K562 (cell line): ENCODE results near the gene AASDH. TPM values are rescaled to one million over a fixed set of nuclear protein-coding genes. Genes with fewer than 3 reads are reported as not detected.

Experiments
- CBFA2T2 ChIP-seq: fragments of 450-650 bp; conservative IDR thresholded peaks from 2 replicates; pipeline ENCODE4 v1.6.1; 2017; ENCODE audit warnings: mild to moderate bottlenecking
- CSDE1 ChIP-seq, 2 experiments: fragments of 450-650 bp; IDR thresholded peaks; 2 replicates each; pipeline ENCODE4 v1.6.1; 2016; ENCODE audit warnings: mild to moderate bottlenecking in 1 of 2
- EP400 ChIP-seq: fragments of 450-650 bp; IDR thresholded peaks from 2 replicates; pipeline ENCODE4 v1.6.1; 2017; ENCODE audit warnings: antibody characterized with exemption, mild to moderate bottlenecking, moderate library complexity
- KDM2B ChIP-seq: fragments of 250-450 bp; sonication (Bioruptor Pico); IDR thresholded peaks from 2 replicates; pipeline ENCODE4 v1.8.0; 2021; ENCODE audit warnings: mild to moderate bottlenecking, moderate library complexity
- KLF16 ChIP-seq: IDR thresholded peaks from 2 replicates; pipeline ENCODE4 v1.6.1; 2016; ENCODE audit warnings: antibody characterized with exemption
- PML ChIP-seq: IDR thresholded peaks from 2 replicates; pipeline ENCODE4 v1.6.1; 2012; ENCODE audit warnings: low read length, inconsistent platforms
- SIN3A ChIP-seq, 2 experiments: fragments of 150-350 bp in 1 of 2; IDR thresholded peaks; 2 replicates each; pipeline ENCODE4 v1.6.1; 2011 to 2016; ENCODE audit warnings: borderline replicate concordance in 2 of 2, low read depth in 2 of 2, low read length in 2 of 2, mild to moderate bottlenecking in 2 of 2, moderate library complexity in 2 of 2; ENCODE audit not compliant: control insufficient read depth in 1 of 2
- TAF9B ChIP-seq: fragments of 450-650 bp; IDR thresholded peaks from 2 replicates; pipeline ENCODE4 v1.6.1; 2018; ENCODE audit warnings: mild to moderate bottlenecking; ENCODE audit not compliant: partially characterized antibody
- ZEB2 ChIP-seq: fragments of 450-650 bp; IDR thresholded peaks from 2 replicates; pipeline ENCODE4 v1.6.1; 2016
- ZNF140 ChIP-seq: fragments of 250-450 bp; sonication (Bioruptor Pico); IDR thresholded peaks from 2 replicates; pipeline ENCODE4 v1.8.0; 2021; ENCODE audit warnings: moderate library complexity, mild to moderate bottlenecking, inconsistent platforms
- ZNF444 ChIP-seq: fragments of 250-450 bp; sonication (Bioruptor Pico); IDR thresholded peaks from 2 replicates; pipeline ENCODE4 v1.4.0; 2020; ENCODE audit warnings: mild to moderate bottlenecking, moderate library complexity
- ZNF75A ChIP-seq: fragments of 450-650 bp; formaldehyde crosslinking; IDR thresholded peaks from 2 replicates; pipeline ENCODE4 v1.4.0; 2020; ENCODE audit warnings: mild to moderate bottlenecking
- ZSCAN32 ChIP-seq: fragments of 450-650 bp; formaldehyde crosslinking; IDR thresholded peaks from 2 replicates; pipeline ENCODE4 v1.4.0; 2020; ENCODE audit warnings: mild to moderate bottlenecking, moderate library complexity
- polyA plus RNA-seq, 8 experiments: library from polyadenylated mRNA; depleted of rRNA in 4 of 8; stranded (reverse) in 5 of 8; unstranded in 3 of 8; fragments of >200 nt; fragmentation: Nextera tagmentation in 2 of 8; fragmentation: Illumina TruSeq in 1 of 8; extraction: Ambion mirVana in 2 of 8; extraction: Trizol in 1 of 8; gene quantifications; 2 replicates each; pipeline versions ENCODE4 v1.2.1 to v1.2.3, GENCODE V29; 2011 to 2014; ENCODE audit warnings: inconsistent platforms in 1 of 8, missing spikeins in 1 of 8
- total RNA-seq, 7 experiments: library from RNA; depleted of rRNA in 6 of 7; stranded (reverse); fragments of >200 nt in 6 of 7; fragmentation: Illumina TruSeq in 2 of 7; extraction: Trizol in 2 of 7; gene quantifications; 2 replicates each; pipeline versions ENCODE4 v1.2.1 to v1.2.3, GENCODE V29; 2011 to 2021; ENCODE audit warnings: low replicate concordance in 1 of 7
- TF ChIP-seq, protein P1 (sequence below): fragments of 200-800 bp; sonication (Bioruptor generic); IDR thresholded peaks from 2 replicates; pipeline ENCODE4 v1.6.1; 2017; ENCODE audit warnings: missing genetic modification characterization, missing compliant biosample characterization
- TF ChIP-seq, protein P2 (sequence below): fragments of 450-650 bp; IDR thresholded peaks from 2 replicates; pipeline ENCODE4 v1.6.1; 2018; ENCODE audit not compliant: partially characterized antibody
- TF ChIP-seq, protein P3 (sequence below): sonication (generic); formaldehyde crosslinking; IDR thresholded peaks from 2 replicates; pipeline ENCODE4 v1.8.0; 2022; ENCODE audit warnings: mild to moderate bottlenecking, missing genetic modification reagents
- TF ChIP-seq, protein P4 (sequence below): sonication (generic); formaldehyde crosslinking; IDR thresholded peaks from 2 replicates; pipeline ENCODE4 v1.8.1; 2023; ENCODE audit warnings: mild to moderate bottlenecking, missing genetic modification reagents

Gene AASDH
- total and polyA plus RNA-seq, 9 of the 15 experiments (the other 6 are each of a cell fraction or from before 2014, with no cell fraction given): 8.6 to 29.7 (median 13.7) TPM

DNA sequence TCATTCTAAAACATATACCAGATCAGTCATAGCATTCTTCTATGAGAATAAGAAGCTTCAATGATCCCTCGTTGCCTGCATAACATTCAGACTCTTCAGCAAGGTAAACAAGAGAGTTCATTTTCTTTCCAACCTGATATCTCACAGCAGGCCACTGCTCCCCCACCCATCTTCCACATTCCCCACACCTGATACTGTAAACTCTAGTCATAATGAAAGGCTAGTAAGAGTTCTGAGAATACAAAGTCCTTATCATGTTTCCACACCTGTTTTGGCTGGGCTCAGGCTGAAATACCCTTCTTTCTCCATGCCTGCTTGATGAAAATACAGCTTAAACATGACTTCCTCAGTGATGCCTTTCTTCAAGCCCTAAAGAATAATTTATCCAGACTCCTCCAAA, 2.3 kb upstream of the AASDH start (continued):
- TF ChIP-seq, protein P1, sequence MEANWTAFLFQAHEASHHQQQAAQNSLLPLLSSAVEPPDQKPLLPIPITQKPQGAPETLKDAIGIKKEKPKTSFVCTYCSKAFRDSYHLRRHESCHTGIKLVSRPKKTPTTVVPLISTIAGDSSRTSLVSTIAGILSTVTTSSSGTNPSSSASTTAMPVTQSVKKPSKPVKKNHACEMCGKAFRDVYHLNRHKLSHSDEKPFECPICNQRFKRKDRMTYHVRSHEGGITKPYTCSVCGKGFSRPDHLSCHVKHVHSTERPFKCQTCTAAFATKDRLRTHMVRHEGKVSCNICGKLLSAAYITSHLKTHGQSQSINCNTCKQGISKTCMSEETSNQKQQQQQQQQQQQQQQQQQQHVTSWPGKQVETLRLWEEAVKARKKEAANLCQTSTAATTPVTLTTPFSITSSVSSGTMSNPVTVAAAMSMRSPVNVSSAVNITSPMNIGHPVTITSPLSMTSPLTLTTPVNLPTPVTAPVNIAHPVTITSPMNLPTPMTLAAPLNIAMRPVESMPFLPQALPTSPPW: no peak
- TF ChIP-seq ZNF444 (no peak), KLF16 (peak; percentile 55; the same call in 1 of the 2 replicates), ZNF140 (no peak), SIN3A (IDR thresholded peaks at IDR 0.05; ENCODE audit: borderline replicate concordance in 2 of 2, control insufficient read depth in 1 of 2, low read depth in 2 of 2, low read length in 2 of 2) (0 out of 4 replicates have a peak, but pooled peaks of 1 of the 2 experiments have one; percentile 28), ZSCAN32 (CRISPR knock-in tag) (no peak), EP400 (peak; percentile 23; the same call in 1 of the 2 replicates), ZEB2 (peak; percentile 96), KDM2B (CRISPR knock-in tag) (no peak), CSDE1 (IDR thresholded peaks at IDR 0.05) (no peak), PML (peak; percentile 47; the same call in 1 of the 2 replicates), CBFA2T2 (peak; percentile 88), ZNF75A (CRISPR knock-in tag) (no peak), TAF9B (peak; percentile 16)
- TF ChIP-seq, protein P2, sequence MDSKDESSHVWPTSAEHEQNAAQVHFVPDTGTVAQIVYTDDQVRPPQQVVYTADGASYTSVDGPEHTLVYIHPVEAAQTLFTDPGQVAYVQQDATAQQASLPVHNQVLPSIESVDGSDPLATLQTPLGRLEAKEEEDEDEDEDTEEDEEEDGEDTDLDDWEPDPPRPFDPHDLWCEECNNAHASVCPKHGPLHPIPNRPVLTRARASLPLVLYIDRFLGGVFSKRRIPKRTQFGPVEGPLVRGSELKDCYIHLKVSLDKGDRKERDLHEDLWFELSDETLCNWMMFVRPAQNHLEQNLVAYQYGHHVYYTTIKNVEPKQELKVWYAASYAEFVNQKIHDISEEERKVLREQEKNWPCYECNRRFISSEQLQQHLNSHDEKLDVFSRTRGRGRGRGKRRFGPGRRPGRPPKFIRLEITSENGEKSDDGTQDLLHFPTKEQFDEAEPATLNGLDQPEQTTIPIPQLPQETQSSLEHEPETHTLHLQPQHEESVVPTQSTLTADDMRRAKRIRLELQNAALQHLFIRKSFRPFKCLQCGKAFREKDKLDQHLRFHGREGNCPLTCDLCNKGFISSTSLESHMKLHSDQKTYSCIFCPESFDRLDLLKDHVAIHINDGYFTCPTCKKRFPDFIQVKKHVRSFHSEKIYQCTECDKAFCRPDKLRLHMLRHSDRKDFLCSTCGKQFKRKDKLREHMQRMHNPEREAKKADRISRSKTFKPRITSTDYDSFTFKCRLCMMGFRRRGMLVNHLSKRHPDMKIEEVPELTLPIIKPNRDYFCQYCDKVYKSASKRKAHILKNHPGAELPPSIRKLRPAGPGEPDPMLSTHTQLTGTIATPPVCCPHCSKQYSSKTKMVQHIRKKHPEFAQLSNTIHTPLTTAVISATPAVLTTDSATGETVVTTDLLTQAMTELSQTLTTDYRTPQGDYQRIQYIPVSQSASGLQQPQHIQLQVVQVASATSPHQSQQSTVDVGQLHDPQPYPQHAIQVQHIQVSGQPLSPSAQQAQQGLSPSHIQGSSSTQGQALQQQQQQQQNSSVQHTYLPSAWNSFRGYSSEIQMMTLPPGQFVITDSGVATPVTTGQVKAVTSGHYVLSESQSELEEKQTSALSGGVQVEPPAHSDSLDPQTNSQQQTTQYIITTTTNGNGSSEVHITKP: peak; percentile 20
- TF ChIP-seq, protein P3, sequence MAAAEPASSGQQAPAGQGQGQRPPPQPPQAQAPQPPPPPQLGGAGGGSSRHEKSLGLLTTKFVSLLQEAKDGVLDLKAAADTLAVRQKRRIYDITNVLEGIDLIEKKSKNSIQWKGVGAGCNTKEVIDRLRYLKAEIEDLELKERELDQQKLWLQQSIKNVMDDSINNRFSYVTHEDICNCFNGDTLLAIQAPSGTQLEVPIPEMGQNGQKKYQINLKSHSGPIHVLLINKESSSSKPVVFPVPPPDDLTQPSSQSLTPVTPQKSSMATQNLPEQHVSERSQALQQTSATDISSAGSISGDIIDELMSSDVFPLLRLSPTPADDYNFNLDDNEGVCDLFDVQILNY: no peak
- TF ChIP-seq, protein P4, sequence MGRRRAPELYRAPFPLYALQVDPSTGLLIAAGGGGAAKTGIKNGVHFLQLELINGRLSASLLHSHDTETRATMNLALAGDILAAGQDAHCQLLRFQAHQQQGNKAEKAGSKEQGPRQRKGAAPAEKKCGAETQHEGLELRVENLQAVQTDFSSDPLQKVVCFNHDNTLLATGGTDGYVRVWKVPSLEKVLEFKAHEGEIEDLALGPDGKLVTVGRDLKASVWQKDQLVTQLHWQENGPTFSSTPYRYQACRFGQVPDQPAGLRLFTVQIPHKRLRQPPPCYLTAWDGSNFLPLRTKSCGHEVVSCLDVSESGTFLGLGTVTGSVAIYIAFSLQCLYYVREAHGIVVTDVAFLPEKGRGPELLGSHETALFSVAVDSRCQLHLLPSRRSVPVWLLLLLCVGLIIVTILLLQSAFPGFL (CRISPR knock-in tag): no peak
